NCI-H1930 (cell line): ENCODE results near the gene PRKAR1B.
"Not testable (repeated sequence)": the region's sequence is repeated elsewhere in the genome, so short reads cannot be mapped to it uniquely, and the experiment has no call there.

Experiments
- DNase-seq, 2 experiments: peaks; one replicate each; lab custom pipeline; 2025; lab: John Stamatoyannopoulos, UW

PRKAR1B gene

GRCh38 chr7:756928-757560 is 30.0 kb upstream of the PRKAR1B start:
- no peak for DNase-seq

- DNase-seq = no peak
Measured at GRCh38 chr7:756231-756927, 29.3 kb upstream of the PRKAR1B start.

GRCh38 chr7:755413-755805 is 28.3 kb upstream of the PRKAR1B start:
- DNase-seq = no peak

- DNase-seq = no peak
Measured at GRCh38 chr7:754531-755412, 27.7 kb upstream of the PRKAR1B start.

GRCh38 chr7:753190-753589 is 26.1 kb upstream of the PRKAR1B start:
- no peak for DNase-seq

- DNase-seq = not testable (repeated sequence)
Measured at GRCh38 chr7:752256-752655, 25.2 kb upstream of the PRKAR1B start.

GRCh38 chr7:751826-752225 is 24.7 kb upstream of the PRKAR1B start:
- no peak for DNase-seq

- DNase-seq = no peak
Measured at GRCh38 chr7:750111-750905, 23.2 kb upstream of the PRKAR1B start.

GRCh38 chr7:749140-749551 is 22.1 kb upstream of the PRKAR1B start:
- no peak for DNase-seq

- no peak for DNase-seq
Measured at GRCh38 chr7:748446-748845, 21.4 kb upstream of the PRKAR1B start.

- DNase-seq = no peak
Measured at GRCh38 chr7:747186-747585, 20.1 kb upstream of the PRKAR1B start.

- no peak for DNase-seq
Measured at GRCh38 chr7:746155-747061, 19.3 kb upstream of the PRKAR1B start.

GRCh38 chr7:745431-746154 is 18.5 kb upstream of the PRKAR1B start:
- DNase-seq = no peak

- no peak for DNase-seq
Measured at GRCh38 chr7:744854-745430, 17.9 kb upstream of the PRKAR1B start.

GRCh38 chr7:744128-744520 is 17.0 kb upstream of the PRKAR1B start:
- not testable (repeated sequence) for DNase-seq

GRCh38 chr7:743341-744127 is 16.5 kb upstream of the PRKAR1B start:
- not testable (repeated sequence) for DNase-seq

- DNase-seq = no peak
Measured at GRCh38 chr7:742791-743190, 15.7 kb upstream of the PRKAR1B start.

- DNase-seq = no peak
Measured at GRCh38 chr7:741850-742249, 14.8 kb upstream of the PRKAR1B start.

- no peak for DNase-seq
Measured at GRCh38 chr7:741191-741671, 14.2 kb upstream of the PRKAR1B start.
